SH-SY5Y (cell line): Measurements from ENCODE around the gene PIGO.

Source experiments
- GATA2 ChIP-seq: IDR thresholded peaks from 2 replicates; pipeline ENCODE4 v1.6.1; 2011; ENCODE audit warnings: mild to moderate bottlenecking, low read depth, low read length
- GATA3 ChIP-seq: IDR thresholded peaks from 2 replicates; pipeline ENCODE4 v1.6.1; 2011; ENCODE audit warnings: low read depth, mild to moderate bottlenecking, low read length, moderate library complexity

PIGO gene

GRCh38 chr9:35042081-35042604 is 54.2 kb downstream of the PIGO start:
- TF ChIP-seq GATA3 = no peak
- no peak for TF ChIP-seq GATA2
